ENCODE results near the gene PPM1E. TPM values are rescaled to one million over a fixed set of nuclear protein-coding genes. Genes with fewer than 3 reads are reported as not detected.

Gene PPM1E
- total RNA-seq, 1 experiment from 2014 or later: 7.1 TPM

- Histone ChIP-seq H3K23ac (ENCODE audit: insufficient read length, low read depth, low read length) (no peak overlapping the region), H3K4me1 (ENCODE audit: insufficient read depth, low read length) (peaks cover 5% of the 10 kb centered on the region; the same call in 1 of the 2 replicates), H4K91ac (ENCODE audit: insufficient read length, low read depth, low read length) (no peak overlapping the region), H3K4ac (ENCODE audit: low read depth, low read length) (no peak overlapping the region), H3K4me2 (ENCODE audit: insufficient read depth, insufficient read length, low read length) (no peak overlapping the region), H2AFZ (ENCODE audit: low read length) (no peak overlapping the region), H3K79me1 (ENCODE audit: insufficient read depth, low read depth, low read length, poor library complexity, severe bottlenecking) (no peaks in the 10 kb centered on the region), H2BK20ac (ENCODE audit: low read depth, low read length, poor library complexity, severe bottlenecking) (no peak overlapping the region), H3K56ac (ENCODE audit: insufficient read length, low read depth, low read length) (no peak overlapping the region), H4K8ac (replicated peaks; ENCODE audit: insufficient read length, low read depth, low read length) (no peak overlapping the region), H2AK5ac (ENCODE audit: insufficient read length, low read length) (no peak overlapping the region), H3K27me3 (ENCODE audit: insufficient read depth, low read length) (no peaks in the 10 kb centered on the region), H3K23me2 (ENCODE audit: insufficient read length, low read depth, low read length, poor library complexity, severe bottlenecking) (no peaks in the 10 kb centered on the region), H3K9ac (ENCODE audit: extremely low read depth, insufficient read length, low read length) (no peak overlapping the region), H2BK120ac (ENCODE audit: low read depth, low read length, poor library complexity, severe bottlenecking) (no peak overlapping the region), H3K79me2 (ENCODE audit: insufficient read depth, low read length) (no peaks in the 10 kb centered on the region), H3T11ph (ENCODE audit: low read length) (no peak overlapping the region), H2BK15ac (ENCODE audit: low read depth, low read length) (no peak overlapping the region), H4K20me1 (ENCODE audit: control insufficient read depth, insufficient read depth, insufficient read length) (no peaks in the 10 kb centered on the region), H3K9me3 (ENCODE audit: control insufficient read depth, low read depth, low read length) (no peaks in the 10 kb centered on the region), H2BK12ac (ENCODE audit: insufficient read length, low read depth, low read length) (no peak overlapping the region), H3K27ac (ENCODE audit: insufficient read length, low read depth, low read length) (no peak overlapping the region), H4K5ac (ENCODE audit: insufficient read length, low read depth, low read length) (no peak overlapping the region), H2BK5ac (ENCODE audit: insufficient read length, low read length) (no peak overlapping the region), H3K14ac (ENCODE audit: insufficient read depth, low read length) (no peak overlapping the region), H3K18ac (ENCODE audit: insufficient read length, low read depth, low read length) (no peak overlapping the region)
- Mint-ChIP-seq H3K36me3 (ENCODE audit: insufficient read depth in 1 of 3, low read depth in 3 of 3) (no peaks in the 10 kb centered on the region), H3K9me3 (no peaks in the 10 kb centered on the region), H3K4me3 (no peak overlapping the region), H3K27ac (no peak overlapping the region), H3K27me3 (ENCODE audit: low read depth) (no peaks in the 10 kb centered on the region), H3K4me1 (peaks cover 28 to 39% of the 10 kb centered on the region in 2 experiments)
- WGBS (ENCODE audit: extremely low coverage, insufficient read length, low lambda C conversion rate): no CpG with 5 or more reads among the region's 1 CpG
- TF ChIP-seq CTCF (conservative IDR thresholded peaks at IDR 0.05): no peak
- DNase-seq: no peak
These were observed 213.5 kb downstream of the PPM1E start for GRCh38 chr17:58969156-58969555.

Data from H9 (cell line).